GM12878 (cell line): ENCODE data around the gene ZBTB22. TPM values are rescaled to one million over a fixed set of nuclear protein-coding genes. Genes with fewer than 3 reads are reported as not detected.

ENCODE experiments used
- ATAC-seq: fragments of 200-7000 bp; cut with Tn5 transposase; 3 replicates; pipeline ENCODE4 v1.9.1; 2020; ENCODE audit warnings: mild to moderate bottlenecking, moderate library complexity
- BruUV-seq: library from RNA; stranded (reverse); fragments of 400-500 nt; replicated peaks from 2 replicates; lab custom pipeline; 2021; lab: Mats Ljungman, UMichigan
- CTCF ChIA-PET: fragments of 300-600 bp; sonication (Branson Sonifier 250); formaldehyde crosslinking; extraction: SDS; loops from one replicate; lab custom pipeline; 2021; ENCODE audit warnings: inconsistent platforms; lab: Yijun Ruan, JAX
- POLR2A ChIA-PET: fragments of 350-600 bp; formaldehyde crosslinking; extraction: SDS; loops from one replicate; lab custom pipeline; 2021; ENCODE audit warnings: inconsistent platforms; lab: Charles Lee
- RAD21 ChIA-PET: fragments of 300-600 bp; sonication (Branson Sonifier 250); formaldehyde crosslinking; loops from one replicate; lab custom pipeline; 2023; ENCODE audit warnings: antibody characterized with exemption; ENCODE audit not compliant: unreplicated experiment; lab: Charles Lee
- SMC1A ChIA-PET: fragments of 300-600 bp; sonication (Branson Sonifier 250); formaldehyde crosslinking; loops from one replicate; lab custom pipeline; 2023; ENCODE audit not compliant: unreplicated experiment, uncharacterized antibody; lab: Charles Lee
- DNase-seq: peaks from one replicate; pipeline ENCODE4 v3.0.0-alpha.2; 2011; ENCODE audit warnings: low read depth, low spot score
- FAIRE-seq: peaks from 3 replicates; lab custom pipeline; 2011; peaks lifted over from hg19 to GRCh38; lab: Jason Lieb, UNC
- H2AFZ ChIP-seq: 2 replicates; pipeline ENCODE4 v1.6.0; 2011; ENCODE audit warnings: low read depth, low read length, control low read depth; ENCODE audit not compliant: control insufficient read depth
- H3K27ac ChIP-seq: 2 replicates; pipeline ENCODE4 v1.5.1; 2011; ENCODE audit warnings: control low read depth; ENCODE audit not compliant: control insufficient read depth, insufficient read depth
- H3K27me3 ChIP-seq, 2 experiments: replicated peaks in 1 of 2; 2 replicates each; pipeline versions ENCODE4 v1.6.0 to v1.6.1; 2011; ENCODE audit warnings: low read length in 1 of 2; ENCODE audit not compliant: control insufficient read depth in 2 of 2, insufficient read depth in 2 of 2
- H3K36me3 ChIP-seq, 2 experiments: 2 replicates each; pipeline ENCODE4 v1.5.1; 2011; ENCODE audit warnings: low read length in 1 of 2; ENCODE audit not compliant: control insufficient read depth in 2 of 2, insufficient read depth in 2 of 2
- H3K4me1 ChIP-seq: 2 replicates; pipeline ENCODE4 v1.6.1; 2011; ENCODE audit warnings: mild to moderate bottlenecking, low read length, moderate library complexity, mixed read lengths; ENCODE audit not compliant: control insufficient read depth, insufficient read depth
- H3K4me2 ChIP-seq: 2 replicates; pipeline ENCODE4 v1.6.0; 2011; ENCODE audit warnings: control low read depth; ENCODE audit not compliant: control insufficient read depth, insufficient read depth
- H3K4me3 ChIP-seq: fragments of 200-600 bp; sonication (generic); 2 replicates; pipeline ENCODE4 v1.5.1; 2016
- H3K79me2 ChIP-seq: 2 replicates; pipeline ENCODE4 v1.6.0; 2011; ENCODE audit warnings: low read length; ENCODE audit not compliant: control insufficient read depth, insufficient read depth
- H3K9ac ChIP-seq: 2 replicates; pipeline ENCODE4 v1.8.0; 2011; ENCODE audit warnings: low read length, control low read depth, mixed read lengths; ENCODE audit not compliant: control insufficient read depth, insufficient read depth
- H3K9me3 ChIP-seq: replicated peaks from 3 replicates; pipeline ENCODE4 v1.5.1; 2011; ENCODE audit warnings: mild to moderate bottlenecking, low read length; ENCODE audit not compliant: control insufficient read depth, insufficient read depth
- H4K20me1 ChIP-seq: 2 replicates; pipeline ENCODE4 v1.6.0; 2011; ENCODE audit not compliant: control insufficient read depth, insufficient read depth
- BHLHE40 ChIP-seq, 2 experiments: fragments of 450-650 bp in 1 of 2; IDR thresholded peaks; 2 replicates each; pipeline ENCODE4 v1.6.1; 2011 to 2017; ENCODE audit warnings: low read depth in 2 of 2, borderline replicate concordance in 1 of 2, improper control_type of control experiment in 1 of 2, low read length in 1 of 2, mild to moderate bottlenecking in 1 of 2
- DPF2 ChIP-seq: fragments of 450-650 bp; IDR thresholded peaks from 2 replicates; pipeline ENCODE4 v1.6.1; 2017; ENCODE audit warnings: mild to moderate bottlenecking
- NFXL1 ChIP-seq: fragments of 450-650 bp; IDR thresholded peaks from 2 replicates; pipeline ENCODE4 v1.6.1; 2017; ENCODE audit warnings: antibody characterized with exemption, mild to moderate bottlenecking, borderline replicate concordance
- RAD21 ChIP-seq: IDR thresholded peaks from 2 replicates; pipeline ENCODE4 v1.6.1; 2011; ENCODE audit warnings: mild to moderate bottlenecking, low read depth, low read length, moderate library complexity; ENCODE audit not compliant: insufficient read depth
- SMARCA5 ChIP-seq: fragments of 450-650 bp; IDR thresholded peaks from 2 replicates; pipeline ENCODE4 v1.6.1; 2017; ENCODE audit warnings: mild to moderate bottlenecking
- WRNIP1 ChIP-seq: IDR thresholded peaks from 2 replicates; pipeline ENCODE4 v1.6.1; 2011; ENCODE audit warnings: low read depth, low read length, improper control_type of control experiment, borderline replicate concordance
- WGBS: methylation state at CpG from one replicate; pipeline ENCODE4 v1.1.6; 2016; ENCODE audit warnings: low lambda C conversion rate; ENCODE audit not compliant: insufficient replicate concordance, insufficient coverage; ENCODE audit errors: missing lambda C conversion rate; 5-methylcytosine and 5-hydroxymethylcytosine counted together
- in situ Hi-C: fragments of 300-500 bp; cut with MboI; formaldehyde crosslinking; loops from 9 replicates; pipeline ENCODE4 v1.14.3; 2018; ENCODE audit warnings: mixed read lengths
- intact Hi-C: fragments of 100-400 bp; cut with micrococcal nuclease; formaldehyde crosslinking; loops from one replicate; pipeline ENCODE4 v1.14.2; 2022; ENCODE audit not compliant: unreplicated experiment
- polyA plus RNA-seq, 11 experiments: library from polyadenylated mRNA; depleted of rRNA in 4 of 11; unstranded in 6 of 11; stranded (reverse) in 5 of 11; fragments of >200 nt; fragmentation: Nextera tagmentation in 4 of 11; fragmentation: Illumina TruSeq in 1 of 11; extraction: Ambion mirVana in 4 of 11; extraction: Trizol in 1 of 11; gene quantifications; 1 replicate in 1 of 11; 2 replicates in 10 of 11; pipeline versions ENCODE4 v1.2.1 to v1.2.3, GENCODE V29; 2011 to 2016; ENCODE audit warnings: inconsistent platforms in 2 of 11, missing spikeins in 2 of 11, low read depth in 1 of 11
- total RNA-seq, 4 experiments: library from RNA; depleted of rRNA in 3 of 4; stranded (reverse); fragments of >200 nt in 3 of 4; fragmentation: Illumina TruSeq in 1 of 4; extraction: Trizol in 1 of 4; gene quantifications; 2 replicates each; pipeline versions ENCODE4 v1.2.1 to v1.2.3, GENCODE V29; 2013 to 2021
- TF ChIP-seq, protein P1 (sequence below): fragments of 450-650 bp; formaldehyde crosslinking; IDR thresholded peaks from 2 replicates; pipeline ENCODE4 v1.4.0; 2022; ENCODE audit warnings: mild to moderate bottlenecking, moderate library complexity
- TF ChIP-seq, protein P2 (sequence below): IDR thresholded peaks from 2 replicates; pipeline ENCODE4 v1.6.1; 2012; ENCODE audit warnings: improper control_type of control experiment, low read depth, low read length; ENCODE audit not compliant: insufficient replicate concordance

ZBTB22 gene
- total and polyA plus RNA-seq, 10 of the 15 experiments (the other 5 are each of a cell fraction or from before 2014, with no cell fraction given) = 0.11 to 9.9 (median 4.8) TPM

DNA sequence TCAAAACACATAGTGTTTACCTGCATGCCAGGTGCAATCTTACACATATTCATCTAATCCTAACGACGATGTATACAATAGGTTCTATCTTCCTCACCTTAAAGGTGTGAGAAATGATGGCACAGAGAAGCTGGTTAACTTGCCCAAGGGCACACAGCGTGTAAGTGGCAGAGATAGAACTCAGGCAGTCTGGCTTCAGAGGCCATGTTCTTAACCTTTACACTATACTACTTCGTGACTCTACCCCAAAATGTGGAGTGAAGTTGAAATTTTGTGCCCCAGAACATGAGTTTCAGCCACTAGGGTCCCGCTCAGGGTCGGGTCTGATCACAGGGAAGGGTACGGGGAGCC is 46.5 kb downstream of the ZBTB22 start:
- Histone ChIP-seq H3K9ac (peak overlapping the region; percentile 81), H3K27ac (peak overlapping the region; percentile 97), H3K4me1 (peaks cover 13% of the 10 kb centered on the region), H3K27me3 (no peaks in the 10 kb centered on the region), H3K4me2 (peak overlapping the region; percentile 75), H4K20me1 (peaks cover 6% of the 10 kb centered on the region), H3K36me3 (peaks cover 19 to 26% of the 10 kb centered on the region in 2 experiments), H3K9me3 (no peaks in the 10 kb centered on the region), H3K4me3 (peak overlapping the region; percentile 88), H3K79me2 (peaks cover 57% of the 10 kb centered on the region), H2AFZ (peak overlapping the region; percentile 97)
- intact Hi-C loops (no loop called here), in situ Hi-C loops (no loop called here)
- CTCF ChIA-PET = interaction anchor here (1.2 to 3.6 kb wide), 10 partner anchors 10 to 195 kb away, joined by 3 to 23 read pairs (median 4); partner anchors contain the start of genes HLA-DPB1, RING1 and ZBTB22
- ATAC-seq (peak; percentile 42), FAIRE-seq (no peak), DNase-seq (no peak)
- RAD21 ChIA-PET = interaction anchor here (0.9 to 2.1 kb wide), 9 partner anchors 18 to 308 kb away, joined by 3 to 11 read pairs (median 4); partner anchors contain the start of genes BAK1, PFDN6, RING1 and WDR46
- POLR2A ChIA-PET = interaction anchor here (0.5 to 5.4 kb wide), 20 partner anchors 10 to 416 kb away, joined by 3 to 60 read pairs (median 6); partner anchors contain the start of genes HLA-DPB1, PFDN6, RGL2 and RING1
- BruUV-seq = TSS peak; percentile 85
- TF ChIP-seq, protein P1, sequence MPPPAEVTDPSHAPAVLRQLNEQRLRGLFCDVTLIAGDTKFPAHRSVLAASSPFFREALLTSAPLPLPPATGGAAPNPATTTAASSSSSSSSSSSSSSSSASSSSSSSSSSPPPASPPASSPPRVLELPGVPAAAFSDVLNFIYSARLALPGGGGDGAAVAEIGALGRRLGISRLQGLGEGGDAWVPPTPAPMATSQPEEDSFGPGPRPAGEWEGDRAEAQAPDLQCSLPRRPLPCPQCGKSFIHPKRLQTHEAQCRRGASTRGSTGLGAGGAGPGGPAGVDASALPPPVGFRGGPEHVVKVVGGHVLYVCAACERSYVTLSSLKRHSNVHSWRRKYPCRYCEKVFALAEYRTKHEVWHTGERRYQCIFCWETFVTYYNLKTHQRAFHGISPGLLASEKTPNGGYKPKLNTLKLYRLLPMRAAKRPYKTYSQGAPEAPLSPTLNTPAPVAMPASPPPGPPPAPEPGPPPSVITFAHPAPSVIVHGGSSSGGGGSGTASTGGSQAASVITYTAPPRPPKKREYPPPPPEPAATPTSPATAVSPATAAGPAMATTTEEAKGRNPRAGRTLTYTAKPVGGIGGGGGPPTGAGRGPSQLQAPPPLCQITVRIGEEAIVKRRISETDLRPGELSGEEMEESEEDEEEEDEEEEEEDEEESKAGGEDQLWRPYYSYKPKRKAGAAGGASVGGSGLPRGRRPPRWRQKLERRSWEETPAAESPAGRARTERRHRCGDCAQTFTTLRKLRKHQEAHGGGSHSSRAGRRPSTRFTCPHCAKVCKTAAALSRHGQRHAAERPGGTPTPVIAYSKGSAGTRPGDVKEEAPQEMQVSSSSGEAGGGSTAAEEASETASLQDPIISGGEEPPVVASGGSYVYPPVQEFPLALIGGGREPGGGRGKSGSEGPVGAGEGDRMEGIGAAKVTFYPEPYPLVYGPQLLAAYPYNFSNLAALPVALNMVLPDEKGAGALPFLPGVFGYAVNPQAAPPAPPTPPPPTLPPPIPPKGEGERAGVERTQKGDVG (CRISPR knock-in tag) = 0 out of 2 replicates have a peak, but pooled peaks have one; percentile 8
- peak; percentile 85; the same call in 1 of the 2 replicates for TF ChIP-seq WRNIP1
- no peak for TF ChIP-seq BHLHE40 (IDR thresholded peaks at IDR 0.05; ENCODE audit: borderline replicate concordance in 1 of 2, low read depth in 2 of 2, low read length in 1 of 2)
- TF ChIP-seq RAD21 = no peak
- TF ChIP-seq DPF2 = 0 out of 2 replicates have a peak, but pooled peaks have one; percentile 9
- TF ChIP-seq SMARCA5 = peak; percentile 88; the same call in 1 of the 2 replicates
- TF ChIP-seq NFXL1 = peak; percentile 77; the same call in 1 of the 2 replicates
- TF ChIP-seq, protein P2, sequence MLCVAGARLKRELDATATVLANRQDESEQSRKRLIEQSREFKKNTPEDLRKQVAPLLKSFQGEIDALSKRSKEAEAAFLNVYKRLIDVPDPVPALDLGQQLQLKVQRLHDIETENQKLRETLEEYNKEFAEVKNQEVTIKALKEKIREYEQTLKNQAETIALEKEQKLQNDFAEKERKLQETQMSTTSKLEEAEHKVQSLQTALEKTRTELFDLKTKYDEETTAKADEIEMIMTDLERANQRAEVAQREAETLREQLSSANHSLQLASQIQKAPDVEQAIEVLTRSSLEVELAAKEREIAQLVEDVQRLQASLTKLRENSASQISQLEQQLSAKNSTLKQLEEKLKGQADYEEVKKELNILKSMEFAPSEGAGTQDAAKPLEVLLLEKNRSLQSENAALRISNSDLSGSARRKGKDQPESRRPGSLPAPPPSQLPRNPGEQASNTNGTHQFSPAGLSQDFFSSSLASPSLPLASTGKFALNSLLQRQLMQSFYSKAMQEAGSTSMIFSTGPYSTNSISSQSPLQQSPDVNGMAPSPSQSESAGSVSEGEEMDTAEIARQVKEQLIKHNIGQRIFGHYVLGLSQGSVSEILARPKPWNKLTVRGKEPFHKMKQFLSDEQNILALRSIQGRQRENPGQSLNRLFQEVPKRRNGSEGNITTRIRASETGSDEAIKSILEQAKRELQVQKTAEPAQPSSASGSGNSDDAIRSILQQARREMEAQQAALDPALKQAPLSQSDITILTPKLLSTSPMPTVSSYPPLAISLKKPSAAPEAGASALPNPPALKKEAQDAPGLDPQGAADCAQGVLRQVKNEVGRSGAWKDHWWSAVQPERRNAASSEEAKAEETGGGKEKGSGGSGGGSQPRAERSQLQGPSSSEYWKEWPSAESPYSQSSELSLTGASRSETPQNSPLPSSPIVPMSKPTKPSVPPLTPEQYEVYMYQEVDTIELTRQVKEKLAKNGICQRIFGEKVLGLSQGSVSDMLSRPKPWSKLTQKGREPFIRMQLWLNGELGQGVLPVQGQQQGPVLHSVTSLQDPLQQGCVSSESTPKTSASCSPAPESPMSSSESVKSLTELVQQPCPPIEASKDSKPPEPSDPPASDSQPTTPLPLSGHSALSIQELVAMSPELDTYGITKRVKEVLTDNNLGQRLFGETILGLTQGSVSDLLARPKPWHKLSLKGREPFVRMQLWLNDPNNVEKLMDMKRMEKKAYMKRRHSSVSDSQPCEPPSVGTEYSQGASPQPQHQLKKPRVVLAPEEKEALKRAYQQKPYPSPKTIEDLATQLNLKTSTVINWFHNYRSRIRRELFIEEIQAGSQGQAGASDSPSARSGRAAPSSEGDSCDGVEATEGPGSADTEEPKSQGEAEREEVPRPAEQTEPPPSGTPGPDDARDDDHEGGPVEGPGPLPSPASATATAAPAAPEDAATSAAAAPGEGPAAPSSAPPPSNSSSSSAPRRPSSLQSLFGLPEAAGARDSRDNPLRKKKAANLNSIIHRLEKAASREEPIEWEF = peak; percentile 38
- 3% methylated on average over 7 of the region's 7 CpGs for WGBS
- SMC1A ChIA-PET = interaction anchor here (0.9 to 2.0 kb wide), 9 partner anchors 12 to 160 kb away, joined by 4 to 8 read pairs (median 6); partner anchors contain the start of genes PFDN6, RGL2, RING1 and WDR46
